ENCODE results near the gene INO80C.

- TF ChIP-seq CTCF (conservative IDR thresholded peaks at IDR 0.05; ENCODE audit: low read depth, low read length) (no peak), RAD21 (IDR thresholded peaks at IDR 0.05; ENCODE audit: low read length) (no peak), POLR2A (IDR thresholded peaks at IDR 0.05; ENCODE audit: low read depth, low read length) (no peak), MAFK (IDR thresholded peaks at IDR 0.05; ENCODE audit: low read depth, low read length) (no peak), MAZ (IDR thresholded peaks at IDR 0.05; ENCODE audit: borderline replicate concordance, low read depth, low read length) (no peak), CEBPB (IDR thresholded peaks at IDR 0.05; ENCODE audit: low read depth, low read length) (no peak), USF2 (IDR thresholded peaks at IDR 0.05; ENCODE audit: low read depth, low read length) (no peak), RCOR1 (IDR thresholded peaks at IDR 0.05; ENCODE audit: insufficient replicate concordance, low read length) (no peak), CHD1 (IDR thresholded peaks at IDR 0.05; ENCODE audit: low read depth, low read length) (no peak), SMC3 (IDR thresholded peaks at IDR 0.05; ENCODE audit: low read depth, low read length) (no peak), BHLHE40 (IDR thresholded peaks at IDR 0.05; ENCODE audit: low read depth, low read length) (no peak), FOS (IDR thresholded peaks at IDR 0.05; ENCODE audit: low read depth, low read length) (no peak), NFE2L2 (IDR thresholded peaks at IDR 0.05; ENCODE audit: low read depth, low read length) (no peak)
- TF ChIP-seq, protein P1, sequence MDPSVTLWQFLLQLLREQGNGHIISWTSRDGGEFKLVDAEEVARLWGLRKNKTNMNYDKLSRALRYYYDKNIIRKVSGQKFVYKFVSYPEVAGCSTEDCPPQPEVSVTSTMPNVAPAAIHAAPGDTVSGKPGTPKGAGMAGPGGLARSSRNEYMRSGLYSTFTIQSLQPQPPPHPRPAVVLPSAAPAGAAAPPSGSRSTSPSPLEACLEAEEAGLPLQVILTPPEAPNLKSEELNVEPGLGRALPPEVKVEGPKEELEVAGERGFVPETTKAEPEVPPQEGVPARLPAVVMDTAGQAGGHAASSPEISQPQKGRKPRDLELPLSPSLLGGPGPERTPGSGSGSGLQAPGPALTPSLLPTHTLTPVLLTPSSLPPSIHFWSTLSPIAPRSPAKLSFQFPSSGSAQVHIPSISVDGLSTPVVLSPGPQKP (IDR thresholded peaks at IDR 0.05; ENCODE audit: borderline replicate concordance, low read depth, low read length), result no peak
Observed at GRCh38 chr18:35463827-35464226, 33.9 kb downstream of the INO80C start.

All from IMR-90 (cell line).